ENCODE data around the gene CERK.
A peak's percentile ranks its signal among the peaks of the same experiment; 100 is the strongest.

CERK gene

GRCh38 chr22:46758867-46759290 is 20.8 kb upstream of the CERK start:
- Histone ChIP-seq H3K4me1 (ENCODE audit: control insufficient read depth, insufficient read depth, low read length) (peaks cover 3% of the 10 kb centered on the region; the same call in 1 of the 2 replicates), H3K36me3 (ENCODE audit: control insufficient read depth in 2 of 2, insufficient read depth in 1 of 2, low read length in 2 of 2) (peaks cover 0 to 9% of the 10 kb centered on the region in 2 experiments; a peak in 2 of 3 replicates), H3K9me3 (ENCODE audit: control insufficient read depth, insufficient read depth, low read depth, low read length) (no peaks in the 10 kb centered on the region), H3K4me3 (ENCODE audit: low read depth, low read length) (no peak overlapping the region), H3K27ac (ENCODE audit: extremely low read depth, low read depth, low read length) (no peak overlapping the region)
- no peak for TF ChIP-seq PRDM6 (tag by site-specific recombination; IDR thresholded peaks at IDR 0.05)
- no peak for TF ChIP-seq ZNF561 (tag by site-specific recombination; IDR thresholded peaks at IDR 0.05; ENCODE audit: borderline replicate concordance)
- TF ChIP-seq ZNF654 (tag by site-specific recombination; IDR thresholded peaks at IDR 0.05; ENCODE audit: low read depth) = peak; percentile 66
- TF ChIP-seq ZNF2 (tag by site-specific recombination; IDR thresholded peaks at IDR 0.05) = peak; percentile 43; the same call in 1 of the 2 replicates
- TF ChIP-seq TRIM28 (IDR thresholded peaks at IDR 0.05; ENCODE audit: borderline replicate concordance, low read length) = 0 out of 2 replicates have a peak, but pooled peaks have one; percentile 49
- no peak for TF ChIP-seq MEIS1 (CRISPR knock-in tag; IDR thresholded peaks at IDR 0.05; ENCODE audit: borderline replicate concordance)
- TF ChIP-seq ZBTB17 (tag by site-specific recombination; IDR thresholded peaks at IDR 0.05) = peak; percentile 55
- TF ChIP-seq ZNF202 (tag by site-specific recombination; IDR thresholded peaks at IDR 0.05; ENCODE audit: borderline replicate concordance) = no peak
- TF ChIP-seq ZNF785 (tag by site-specific recombination; IDR thresholded peaks at IDR 0.05) = peak; percentile 98
- no peak for TF ChIP-seq ZBTB48 (tag by site-specific recombination; IDR thresholded peaks at IDR 0.05)
- CTCF ChIA-PET = interaction anchor here (0.7 to 12.2 kb wide), 18 partner anchors 9 to 472 kb away, joined by 3 to 223 read pairs (median 7); partner anchors contain the start of gene CERK
- POLR2A ChIA-PET = interaction anchor here (0.5 to 1.4 kb wide), 4 partner anchors 10 to 62 kb away, joined by 4 to 8 read pairs (median 4); no protein-coding TSS in a partner anchor

- CTCF ChIA-PET = interaction anchor here (0.6 to 12.2 kb wide), 19 partner anchors 9 to 1304 kb away, joined by 3 to 223 read pairs (median 5); partner anchors contain the start of gene CERK
- peaks cover 0 to 9% of the 10 kb centered on the region in 2 experiments; a peak in 2 of 3 replicates for H3K36me3 ChIP-seq (ENCODE audit: control insufficient read depth in 2 of 2, insufficient read depth in 1 of 2, low read length in 2 of 2)
- POLR2A ChIA-PET = interaction anchor here (0.5 to 1.4 kb wide), 3 partner anchors 11 to 22 kb away, joined by 4 to 8 read pairs (median 5); no protein-coding TSS in a partner anchor
- peaks cover 3% of the 10 kb centered on the region; the same call in 1 of the 2 replicates for H3K4me1 ChIP-seq (ENCODE audit: control insufficient read depth, insufficient read depth, low read length)
- no peaks in the 10 kb centered on the region for H3K9me3 ChIP-seq (ENCODE audit: control insufficient read depth, insufficient read depth, low read depth, low read length)
- no peak overlapping the region for H3K27ac ChIP-seq (ENCODE audit: extremely low read depth, low read depth, low read length)
- TF ChIP-seq MEIS1 (CRISPR knock-in tag; IDR thresholded peaks at IDR 0.05; ENCODE audit: borderline replicate concordance) (no peak), ZNF623 (tag by site-specific recombination; IDR thresholded peaks at IDR 0.05) (no peak), ZNF548 (tag by site-specific recombination; IDR thresholded peaks at IDR 0.05) (no peak), GFI1B (tag by site-specific recombination; IDR thresholded peaks at IDR 0.05) (no peak), ZNF555 (tag by site-specific recombination; conservative IDR thresholded peaks at IDR 0.05) (no peak)
- no peak overlapping the region for H3K4me3 ChIP-seq (ENCODE audit: low read depth, low read length)
Observed at GRCh38 chr22:46758121-46758520, 20.1 kb upstream of the CERK start.

- POLR2A ChIA-PET = no interaction called here
Observed at GRCh38 chr22:46757104-46757503, 19.1 kb upstream of the CERK start.

More at GRCh38 chr22:46757104-46757503, 19.1 kb upstream of the CERK start:
- peaks cover 3% of the 10 kb centered on the region; the same call in 1 of the 2 replicates for H3K4me1 ChIP-seq (ENCODE audit: control insufficient read depth, insufficient read depth, low read length)
- no peak overlapping the region for H3K4me3 ChIP-seq (ENCODE audit: low read depth, low read length)
- TF ChIP-seq ZNF132 (tag by site-specific recombination; IDR thresholded peaks at IDR 0.05; ENCODE audit: borderline replicate concordance) (no peak), PRDM4 (tag by site-specific recombination; IDR thresholded peaks at IDR 0.05) (no peak), ZBTB48 (tag by site-specific recombination; IDR thresholded peaks at IDR 0.05) (no peak), SALL2 (tag by site-specific recombination; IDR thresholded peaks at IDR 0.05; ENCODE audit: borderline replicate concordance) (no peak), ZNF548 (tag by site-specific recombination; IDR thresholded peaks at IDR 0.05) (no peak)
- peaks cover 0 to 9% of the 10 kb centered on the region in 2 experiments; a peak in 2 of 3 replicates for H3K36me3 ChIP-seq (ENCODE audit: control insufficient read depth in 2 of 2, insufficient read depth in 1 of 2, low read length in 2 of 2)
- CTCF ChIA-PET = interaction anchor here (1.6 to 12.2 kb wide), 4 partner anchors 8 to 44 kb away, joined by 7 to 223 read pairs (median 32); partner anchors contain the start of gene CERK
- H3K9me3 ChIP-seq (ENCODE audit: control insufficient read depth, insufficient read depth, low read depth, low read length) = no peaks in the 10 kb centered on the region
- H3K27ac ChIP-seq (ENCODE audit: extremely low read depth, low read depth, low read length) = no peak overlapping the region

Measured in HEK293 (cell line).